Upper lobe of left lung (tissue), 4 donors: ENCODE results near the gene DNAJC5G.

Experiments used
- CTCF ChIP-seq, 6 experiments: fragments of 450-650 bp in 4 of 6; fragments of 200-600 bp in 2 of 6; sonication (generic) in 2 of 6; IDR thresholded peaks; one replicate each; pipeline ENCODE4 v1.5.1; 2016 to 2019; ENCODE audit warnings: antibody characterized with exemption in 6 of 6
- EP300 ChIP-seq, 4 donors: sonication (generic); formaldehyde crosslinking; IDR thresholded peaks; one replicate each; pipeline ENCODE4 v1.5.1; 2017; ENCODE audit warnings: antibody characterized with exemption in 4 of 4, control low read depth in 2 of 4
- POLR2A ChIP-seq, 4 donors: fragments of 450-650 bp; IDR thresholded peaks; one replicate each; pipeline ENCODE4 v1.5.1; 2016 to 2017; ENCODE audit warnings: antibody characterized with exemption in 4 of 4, mild to moderate bottlenecking in 2 of 4

DNA sequence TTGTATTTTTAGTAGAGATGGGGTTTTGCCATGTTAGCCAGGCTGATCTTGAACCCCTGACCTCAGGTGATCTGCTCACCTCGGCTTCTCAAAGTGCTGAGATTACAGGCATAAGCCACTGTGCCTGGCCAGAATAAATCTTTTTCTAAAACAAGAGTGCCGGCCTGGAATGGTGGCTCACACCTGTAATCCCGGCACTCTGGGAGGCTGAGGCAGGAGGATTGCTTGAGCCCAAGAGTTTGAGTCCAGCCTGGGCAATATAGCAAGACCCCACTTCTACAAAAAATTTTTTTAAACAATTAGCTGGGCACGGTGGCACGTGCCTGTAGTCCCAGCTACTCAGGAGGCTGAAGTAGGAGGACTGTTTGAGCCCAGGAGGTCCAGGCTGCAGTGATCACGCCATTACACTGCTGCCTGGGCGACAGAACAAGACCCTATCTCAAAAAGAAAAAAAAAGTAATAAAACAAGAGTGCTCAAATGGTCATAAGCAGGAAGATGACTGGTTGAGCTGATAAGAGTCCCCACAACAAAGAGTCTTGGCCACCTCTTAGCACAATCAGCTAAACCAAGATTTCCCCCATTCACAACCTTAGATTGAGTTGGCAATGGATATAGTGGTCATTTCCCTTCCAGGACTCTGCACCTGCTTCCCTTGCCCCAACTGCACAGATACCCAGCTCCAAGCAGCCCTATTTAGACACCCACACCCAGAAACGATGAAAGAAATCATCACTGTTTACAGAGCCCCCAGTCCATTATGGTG lies 38.8 kb downstream of the DNAJC5G start:
- no peak for TF ChIP-seq CTCF (IDR thresholded peaks at IDR 0.05)
- no peak for TF ChIP-seq EP300 (IDR thresholded peaks at IDR 0.05)
- TF ChIP-seq POLR2A (IDR thresholded peaks at IDR 0.05), result no peak
